NCI-H2171 (cell line): Measurements from ENCODE around the gene ST3GAL6.

Experiments
- DNase-seq: peaks from one replicate; lab custom pipeline; 2025; lab: John Stamatoyannopoulos, UW

The ST3GAL6 gene, protein sequence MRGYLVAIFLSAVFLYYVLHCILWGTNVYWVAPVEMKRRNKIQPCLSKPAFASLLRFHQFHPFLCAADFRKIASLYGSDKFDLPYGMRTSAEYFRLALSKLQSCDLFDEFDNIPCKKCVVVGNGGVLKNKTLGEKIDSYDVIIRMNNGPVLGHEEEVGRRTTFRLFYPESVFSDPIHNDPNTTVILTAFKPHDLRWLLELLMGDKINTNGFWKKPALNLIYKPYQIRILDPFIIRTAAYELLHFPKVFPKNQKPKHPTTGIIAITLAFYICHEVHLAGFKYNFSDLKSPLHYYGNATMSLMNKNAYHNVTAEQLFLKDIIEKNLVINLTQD

DNA sequence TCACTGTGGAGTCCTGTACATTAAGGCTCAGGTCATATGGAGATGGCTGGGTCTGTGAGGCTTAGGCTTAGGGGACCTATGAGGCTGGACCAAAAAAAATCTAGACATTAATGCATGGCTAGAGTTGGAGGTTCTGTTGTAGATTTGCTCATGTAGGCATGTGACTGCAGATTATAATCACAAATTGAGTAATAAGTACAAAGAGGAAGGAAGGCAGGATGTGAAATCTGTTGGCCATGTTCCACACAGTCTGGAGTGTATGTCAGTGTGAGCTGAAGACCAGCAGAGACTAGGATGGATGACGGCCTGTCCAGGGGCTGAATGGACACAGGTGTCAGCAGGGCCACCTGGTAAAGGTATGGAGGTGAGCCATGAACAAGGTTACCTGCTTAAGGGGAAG, at the start of gene ST3GAL6:
Gene ST3GAL6, plus strand, starts transcription at position 265 of the 400 bp plus-strand sequence. CDS start 5,101 bp downstream, outside the sequence.
- DNase-seq = no peak

GRCh38 chr3:98713984-98714383, 49.2 kb upstream of the ST3GAL6 start:
- DNase-seq = no peak

DNA sequence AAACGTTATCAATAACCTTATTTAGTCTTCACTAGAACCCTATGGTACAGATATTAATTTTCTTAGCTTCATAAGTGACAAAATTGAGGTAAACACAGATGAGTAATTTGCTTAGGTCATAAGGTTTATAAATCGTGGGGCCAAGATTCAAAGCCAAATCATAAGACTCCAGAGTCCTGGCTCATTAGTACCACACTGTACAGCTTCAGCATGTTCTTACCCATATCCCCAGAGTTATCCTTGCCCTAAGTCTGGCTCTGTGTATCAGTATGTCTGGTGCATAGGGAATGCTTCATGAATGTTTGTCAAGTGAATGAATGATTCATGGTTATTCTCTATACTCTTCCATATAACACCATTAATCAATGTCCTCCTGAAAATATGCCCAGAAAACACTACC, 45.6 kb upstream of the ST3GAL6 start:
- no peak for DNase-seq

GRCh38 chr3:98718730-98719129, 44.4 kb upstream of the ST3GAL6 start:
- DNase-seq = no peak

DNA sequence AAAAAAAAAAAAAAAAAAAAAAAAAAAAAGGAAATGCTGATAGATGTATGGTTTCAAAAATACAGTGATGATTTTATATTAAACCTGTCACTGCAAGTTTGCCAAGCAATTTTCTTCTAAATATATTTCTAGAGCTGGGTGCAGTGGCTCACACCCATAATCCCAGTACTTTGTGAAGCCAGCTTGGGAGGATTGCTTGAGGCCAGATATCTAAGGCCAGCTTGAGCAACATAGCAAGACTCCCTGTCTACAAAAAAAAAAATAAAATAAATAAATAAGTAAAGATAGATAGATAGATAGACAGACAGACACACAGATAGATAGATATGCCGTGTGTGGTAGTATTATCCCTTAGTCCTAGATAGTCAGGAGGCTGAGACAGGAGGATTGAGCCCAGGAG, 41.4 kb upstream of the ST3GAL6 start:
- no peak for DNase-seq

- DNase-seq = no peak
Measured at GRCh38 chr3:98722389-98722788, 40.8 kb upstream of the ST3GAL6 start.

DNA sequence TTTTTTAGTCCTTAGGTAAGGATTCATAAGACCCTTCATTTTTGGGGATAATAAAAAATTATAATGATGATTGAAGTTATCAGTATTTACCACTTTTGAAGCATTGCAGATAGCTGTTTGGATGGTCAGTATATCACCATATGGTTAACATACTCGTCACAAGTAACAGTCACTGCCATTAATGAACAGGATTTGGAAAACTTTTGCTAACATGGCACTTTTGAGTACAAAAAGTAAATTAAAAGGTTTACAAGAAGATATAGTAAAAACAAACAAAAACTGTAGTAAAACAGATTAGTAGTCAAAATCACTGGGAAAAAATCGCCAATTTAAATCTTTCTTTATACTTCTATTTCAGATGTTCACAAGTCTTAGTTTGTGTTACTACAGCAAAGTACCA, 37.8 kb upstream of the ST3GAL6 start:
- no peak for DNase-seq

- DNase-seq = no peak
Measured at GRCh38 chr3:98726084-98726483, 37.1 kb upstream of the ST3GAL6 start.

- DNase-seq = no peak
Measured at GRCh38 chr3:98727638-98728037, 35.5 kb upstream of the ST3GAL6 start.

GRCh38 chr3:98728672-98729071, 34.5 kb upstream of the ST3GAL6 start:
- DNase-seq = no peak

- no peak for DNase-seq
Measured at GRCh38 chr3:98730338-98730737, 32.8 kb upstream of the ST3GAL6 start.

DNA sequence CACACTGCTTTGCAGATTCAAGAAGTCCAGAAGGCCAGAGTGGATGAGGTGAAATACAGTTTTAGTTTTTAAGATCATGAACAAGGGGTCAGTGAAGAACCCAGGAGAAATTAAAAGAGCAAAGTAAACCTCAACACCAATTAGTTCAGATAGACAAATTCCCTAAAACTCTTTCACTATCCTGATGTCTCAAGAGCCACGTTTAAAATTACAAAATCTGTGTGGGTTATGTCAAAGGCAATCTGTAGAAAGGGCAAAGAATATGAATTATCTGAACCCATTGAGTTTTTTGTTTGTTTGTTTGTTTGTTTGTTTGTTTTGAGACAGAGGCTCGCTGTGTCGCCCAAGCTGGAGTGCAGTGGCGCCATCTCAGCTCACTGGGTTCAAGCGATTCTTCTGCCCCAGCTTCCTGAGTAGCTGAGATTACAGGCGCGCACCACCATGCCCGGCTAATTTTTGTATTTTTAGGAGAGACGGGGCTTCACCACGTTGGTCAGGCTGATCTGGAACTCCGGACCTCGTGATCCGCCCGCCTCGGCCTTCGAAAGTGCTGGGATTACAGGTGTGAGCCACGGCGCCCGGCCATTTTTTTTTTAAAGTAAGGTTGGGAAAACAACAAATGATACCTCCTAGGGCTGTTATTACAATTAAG, 32.1 kb upstream of the ST3GAL6 start:
- no peak for DNase-seq

- DNase-seq = no peak
Measured at GRCh38 chr3:98731720-98732285, 31.3 kb upstream of the ST3GAL6 start.

GRCh38 chr3:98732286-98733052, 30.7 kb upstream of the ST3GAL6 start:
- DNase-seq = peak; percentile 26

GRCh38 chr3:98733053-98733811, 29.9 kb upstream of the ST3GAL6 start:
- no peak for DNase-seq

DNA sequence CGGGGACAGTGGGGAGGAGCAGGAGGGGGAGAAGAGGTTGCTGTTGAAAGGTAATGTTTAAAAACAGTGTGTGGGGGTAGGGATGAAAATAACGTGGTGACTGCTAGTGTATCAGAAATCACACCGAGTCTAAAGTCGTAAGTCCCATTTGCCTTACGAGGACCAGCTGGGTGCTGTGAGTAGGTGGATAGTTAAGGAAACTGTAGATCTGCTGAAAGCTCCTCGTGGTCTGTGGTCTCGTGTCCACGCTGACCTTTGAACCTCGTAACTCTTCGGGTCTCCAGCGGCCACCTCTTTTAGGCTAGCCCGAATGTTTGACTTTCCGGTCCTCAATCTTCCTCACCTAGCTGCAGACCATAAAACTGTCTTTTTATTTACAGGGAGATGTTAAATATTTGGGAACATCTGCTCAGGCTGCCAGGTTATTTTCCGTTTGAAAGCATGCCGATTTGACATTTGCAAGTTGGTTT, 29.3 kb upstream of the ST3GAL6 start:
- DNase-seq = no peak

- DNase-seq = no peak
Measured at GRCh38 chr3:98734306-98734705, 28.8 kb upstream of the ST3GAL6 start.

DNA sequence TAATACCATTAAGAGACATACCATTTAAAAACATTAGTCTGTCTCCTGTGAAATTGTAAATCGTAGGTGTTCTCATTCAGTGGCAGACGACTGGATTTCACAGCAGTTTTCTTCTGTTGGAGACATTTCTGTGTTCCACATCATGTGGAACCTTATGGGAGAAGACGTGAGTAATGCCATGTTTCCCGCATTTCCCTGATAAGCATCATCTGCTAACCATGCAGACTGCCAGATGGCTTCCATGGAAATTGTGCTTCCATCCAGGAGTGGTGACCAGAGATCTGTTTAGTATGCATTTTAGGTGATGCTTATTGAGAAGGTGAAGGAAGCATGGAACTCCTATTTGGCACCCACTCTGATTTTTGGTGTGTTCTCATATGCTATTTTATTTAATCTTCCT, 28.4 kb upstream of the ST3GAL6 start:
- no peak for DNase-seq

DNA sequence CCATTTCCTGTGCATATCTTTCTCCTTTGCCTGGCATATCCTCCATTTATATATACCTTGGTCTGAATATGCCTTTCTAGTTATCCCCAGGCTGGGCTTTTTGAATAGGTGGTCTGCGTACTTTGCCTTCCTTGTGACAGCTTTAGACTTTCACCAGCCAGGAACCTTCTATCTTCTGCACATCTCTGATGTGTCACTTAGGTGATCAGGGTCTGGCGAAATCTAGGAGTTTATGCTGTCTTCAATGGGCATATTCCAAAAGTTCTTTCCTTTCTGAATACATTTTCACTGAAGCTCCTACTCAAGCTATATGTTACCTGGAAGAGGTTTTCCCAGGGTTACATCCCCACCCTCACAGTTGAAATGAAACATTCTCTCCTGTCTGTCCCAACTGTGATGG, 27.8 kb upstream of the ST3GAL6 start:
- no peak for DNase-seq

- DNase-seq = no peak
Measured at GRCh38 chr3:98735761-98736269, 27.3 kb upstream of the ST3GAL6 start.

DNA sequence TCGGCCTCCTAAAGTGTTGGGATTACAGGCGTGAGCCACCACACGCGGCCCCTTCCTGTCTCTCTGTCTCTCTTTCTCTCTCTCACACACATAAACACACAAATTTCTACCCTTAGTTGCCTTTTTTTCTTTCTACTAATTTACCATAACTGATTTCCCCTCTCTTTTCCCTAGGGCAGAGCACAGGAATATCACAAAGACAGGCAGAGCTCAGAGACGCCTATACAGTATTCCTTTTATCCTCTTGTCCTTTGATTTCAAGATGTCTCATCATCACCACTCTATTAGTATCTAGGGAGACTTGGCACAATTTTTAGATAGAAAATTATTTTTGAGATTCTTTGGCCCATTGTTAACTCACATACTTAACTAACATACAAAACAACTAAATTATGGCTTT, 25.8 kb upstream of the ST3GAL6 start:
- no peak for DNase-seq

- DNase-seq = no peak
Measured at GRCh38 chr3:98739266-98739665, 23.9 kb upstream of the ST3GAL6 start.
